ENCODE data around the gene NCR1.
"Not testable (repeated sequence)": the region's sequence is repeated elsewhere in the genome, so short reads cannot be mapped to it uniquely, and the experiment has no call there.

NCR1 gene

GRCh38 chr19:54947381-54947780 lies 41.4 kb downstream of the NCR1 start, which contains the start of gene NLRP7:
Gene NLRP7, minus strand, starts transcription at chr19:54947530.
- TF ChIP-seq CTCF (IDR thresholded peaks at IDR 0.05; ENCODE audit: borderline replicate concordance, insufficient read depth, low read depth, low read length), result no peak
- H3K4me3 ChIP-seq (ENCODE audit: low read depth, low read length), result no peak within 1 kb of the TSS

GRCh38 chr19:54949412-54949811 lies 43.5 kb downstream of the NCR1 start:
- no peak overlapping the region for H3K4me3 ChIP-seq (ENCODE audit: low read depth, low read length)
- TF ChIP-seq CTCF (IDR thresholded peaks at IDR 0.05; ENCODE audit: borderline replicate concordance, insufficient read depth, low read depth, low read length), result no peak

- H3K4me3 ChIP-seq (ENCODE audit: low read depth, low read length), result not testable (repeated sequence)
These were observed 44.6 kb downstream of the NCR1 start for GRCh38 chr19:54950580-54950979.

GRCh38 chr19:54952591-54953344 lies 46.8 kb downstream of the NCR1 start:
- TF ChIP-seq CTCF (IDR thresholded peaks at IDR 0.05; ENCODE audit: borderline replicate concordance, insufficient read depth, low read depth, low read length), result no peak
- no peak overlapping the region for H3K4me3 ChIP-seq (ENCODE audit: low read depth, low read length)

GRCh38 chr19:54953345-54953713 lies 47.4 kb downstream of the NCR1 start:
- H3K4me3 ChIP-seq (ENCODE audit: low read depth, low read length), result not testable (repeated sequence)

- no peak overlapping the region for H3K4me3 ChIP-seq (ENCODE audit: low read depth, low read length)
- TF ChIP-seq CTCF (IDR thresholded peaks at IDR 0.05; ENCODE audit: borderline replicate concordance, insufficient read depth, low read depth, low read length), result no peak
These were observed 49.4 kb downstream of the NCR1 start for GRCh38 chr19:54955376-54955775.

- H3K4me3 ChIP-seq (ENCODE audit: low read depth, low read length), result no peak overlapping the region
- no peak for TF ChIP-seq CTCF (IDR thresholded peaks at IDR 0.05; ENCODE audit: borderline replicate concordance, insufficient read depth, low read depth, low read length)
These were observed 53.9 kb downstream of the NCR1 start for GRCh38 chr19:54959840-54960239.

Data from GM12875 (cell line).